ENCODE data around the gene CEP131.

DNA sequence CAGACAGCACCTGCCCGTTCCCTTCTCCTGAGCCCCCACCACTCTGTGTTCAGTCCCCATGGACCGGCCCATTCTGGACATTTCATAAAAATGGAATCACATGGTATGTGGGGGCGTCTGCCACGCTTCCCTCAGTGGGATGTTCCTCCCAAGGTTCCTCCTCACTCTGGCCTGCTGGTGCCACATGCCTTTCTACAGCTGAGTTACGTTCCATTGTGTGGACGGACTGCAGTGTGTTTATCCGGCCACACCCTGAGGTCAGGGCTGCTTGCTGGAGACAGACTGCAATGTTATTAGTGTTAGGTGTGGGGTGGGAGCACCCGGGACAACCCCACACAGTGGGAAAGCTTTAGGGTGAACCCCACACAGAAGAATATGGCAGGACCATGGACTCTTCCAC, 50.8 kb downstream of the CEP131 start:
- TF ChIP-seq EZH2 (IDR thresholded peaks at IDR 0.05; ENCODE audit: borderline replicate concordance, low read length), result no peak
- TF ChIP-seq, protein P1, sequence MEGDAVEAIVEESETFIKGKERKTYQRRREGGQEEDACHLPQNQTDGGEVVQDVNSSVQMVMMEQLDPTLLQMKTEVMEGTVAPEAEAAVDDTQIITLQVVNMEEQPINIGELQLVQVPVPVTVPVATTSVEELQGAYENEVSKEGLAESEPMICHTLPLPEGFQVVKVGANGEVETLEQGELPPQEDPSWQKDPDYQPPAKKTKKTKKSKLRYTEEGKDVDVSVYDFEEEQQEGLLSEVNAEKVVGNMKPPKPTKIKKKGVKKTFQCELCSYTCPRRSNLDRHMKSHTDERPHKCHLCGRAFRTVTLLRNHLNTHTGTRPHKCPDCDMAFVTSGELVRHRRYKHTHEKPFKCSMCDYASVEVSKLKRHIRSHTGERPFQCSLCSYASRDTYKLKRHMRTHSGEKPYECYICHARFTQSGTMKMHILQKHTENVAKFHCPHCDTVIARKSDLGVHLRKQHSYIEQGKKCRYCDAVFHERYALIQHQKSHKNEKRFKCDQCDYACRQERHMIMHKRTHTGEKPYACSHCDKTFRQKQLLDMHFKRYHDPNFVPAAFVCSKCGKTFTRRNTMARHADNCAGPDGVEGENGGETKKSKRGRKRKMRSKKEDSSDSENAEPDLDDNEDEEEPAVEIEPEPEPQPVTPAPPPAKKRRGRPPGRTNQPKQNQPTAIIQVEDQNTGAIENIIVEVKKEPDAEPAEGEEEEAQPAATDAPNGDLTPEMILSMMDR (conservative IDR thresholded peaks at IDR 0.05 in 1 of 2, IDR thresholded peaks at IDR 0.05 in 1 of 2; ENCODE audit: extremely low read depth in 1 of 2, insufficient read depth in 1 of 2, low read depth in 1 of 2, low read length in 2 of 2), result no peak

Measured in mammary epithelial cell (primary cell).